GM23338 (cell line): ENCODE data around the gene PROZ. TPM values are rescaled to one million over a fixed set of nuclear protein-coding genes. Genes with fewer than 3 reads are reported as not detected.

ENCODE experiments used
- CREB1 ChIP-seq: fragments of 250-450 bp; sonication (Bioruptor Pico); IDR thresholded peaks from 2 replicates; pipeline ENCODE4 v1.5.0; 2020; ENCODE audit warnings: low read depth, mild to moderate bottlenecking, moderate library complexity
- NANOG ChIP-seq: IDR thresholded peaks from 2 replicates; pipeline ENCODE4 v1.6.1; 2016; ENCODE audit warnings: antibody characterized with exemption, borderline replicate concordance
- STAT1 ChIP-seq: IDR thresholded peaks from one replicate; pipeline ENCODE4 v1.6.1; 2016; ENCODE audit warnings: antibody characterized with exemption; ENCODE audit not compliant: unreplicated experiment
- ZNF114 ChIP-seq: fragments of 250-450 bp; sonication (Bioruptor Pico); IDR thresholded peaks from 2 replicates; pipeline ENCODE4 v1.5.0; 2020; ENCODE audit warnings: mild to moderate bottlenecking, moderate library complexity
- polyA plus RNA-seq: library from polyadenylated mRNA; unstranded; fragments of >200 nt; fragmentation: Nextera tagmentation; extraction: Ambion mirVana; gene quantifications from 2 replicates; pipeline ENCODE4 v1.2.1, GENCODE V29; 2016
- total RNA-seq: library from RNA; depleted of rRNA; stranded (reverse); fragments of >200 nt; shearing (Covaris generic); gene quantifications from 2 replicates; pipeline ENCODE4 v1.2.3, GENCODE V29; 2014
- TF ChIP-seq, protein P1 (sequence below): fragments of 250-450 bp; sonication (Bioruptor Pico); IDR thresholded peaks from 2 replicates; pipeline ENCODE4 v1.5.0; 2020; ENCODE audit warnings: mild to moderate bottlenecking, moderate library complexity
- TF ChIP-seq, protein P2 (sequence below): IDR thresholded peaks from one replicate; pipeline ENCODE4 v1.6.1; 2018; ENCODE audit warnings: antibody characterized with exemption; ENCODE audit not compliant: unreplicated experiment
- TF ChIP-seq, protein P3 (sequence below), 2 experiments: fragments of 200-600 bp in 1 of 2; sonication (generic) in 1 of 2; conservative IDR thresholded peaks; 2 replicates each; pipeline versions ENCODE4 v1.5.1 to v1.6.1; 2016 to 2017; ENCODE audit warnings: antibody characterized with exemption in 2 of 2, low read depth in 2 of 2, mild to moderate bottlenecking in 2 of 2, moderate library complexity in 1 of 2

The PROZ gene
- total and polyA plus RNA-seq, 2 experiments from 2014 or later: 0.53 TPM; not detected in 1

DNA sequence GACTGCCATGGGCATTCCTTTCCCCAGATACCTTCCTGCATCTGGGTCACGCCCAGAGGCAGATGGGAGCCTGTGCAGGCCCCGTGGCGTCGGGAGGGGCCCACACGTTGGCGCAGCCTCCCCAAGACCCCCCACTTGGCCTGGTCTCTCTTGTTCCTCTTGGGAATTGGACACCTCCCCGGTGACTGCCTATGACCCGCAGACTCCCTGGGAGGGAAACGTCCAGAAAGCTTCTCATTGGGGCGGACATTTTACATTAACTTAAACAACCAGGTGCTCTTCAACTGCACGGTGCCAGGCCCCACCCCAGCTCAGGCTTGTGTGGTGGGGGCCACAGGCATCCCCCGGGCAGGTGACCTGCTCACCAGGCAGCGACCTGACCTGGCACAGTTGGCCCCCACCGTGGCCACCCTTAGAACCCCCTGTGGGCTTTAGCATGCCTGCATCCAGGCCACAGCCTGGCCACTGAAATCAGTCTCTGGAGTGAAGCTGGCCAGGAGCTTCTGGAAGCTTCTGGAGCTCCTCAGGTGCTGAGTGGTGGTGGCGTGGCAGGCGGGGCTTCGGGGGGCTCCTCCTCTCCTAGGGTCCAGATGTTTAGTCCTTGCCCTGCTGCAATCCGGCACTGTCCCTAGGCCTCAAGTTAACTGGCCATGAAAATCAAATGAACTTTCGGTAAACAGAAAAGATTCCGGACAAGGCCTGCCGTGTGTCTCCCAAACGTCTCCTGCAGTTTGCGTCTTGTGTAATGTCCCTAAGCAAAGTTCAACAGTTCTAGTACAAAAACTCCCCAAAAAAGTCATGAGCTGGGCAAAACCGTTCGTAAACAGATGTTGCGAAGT is 8.5 kb upstream of the PROZ start (continued):
- TF ChIP-seq, protein P1, sequence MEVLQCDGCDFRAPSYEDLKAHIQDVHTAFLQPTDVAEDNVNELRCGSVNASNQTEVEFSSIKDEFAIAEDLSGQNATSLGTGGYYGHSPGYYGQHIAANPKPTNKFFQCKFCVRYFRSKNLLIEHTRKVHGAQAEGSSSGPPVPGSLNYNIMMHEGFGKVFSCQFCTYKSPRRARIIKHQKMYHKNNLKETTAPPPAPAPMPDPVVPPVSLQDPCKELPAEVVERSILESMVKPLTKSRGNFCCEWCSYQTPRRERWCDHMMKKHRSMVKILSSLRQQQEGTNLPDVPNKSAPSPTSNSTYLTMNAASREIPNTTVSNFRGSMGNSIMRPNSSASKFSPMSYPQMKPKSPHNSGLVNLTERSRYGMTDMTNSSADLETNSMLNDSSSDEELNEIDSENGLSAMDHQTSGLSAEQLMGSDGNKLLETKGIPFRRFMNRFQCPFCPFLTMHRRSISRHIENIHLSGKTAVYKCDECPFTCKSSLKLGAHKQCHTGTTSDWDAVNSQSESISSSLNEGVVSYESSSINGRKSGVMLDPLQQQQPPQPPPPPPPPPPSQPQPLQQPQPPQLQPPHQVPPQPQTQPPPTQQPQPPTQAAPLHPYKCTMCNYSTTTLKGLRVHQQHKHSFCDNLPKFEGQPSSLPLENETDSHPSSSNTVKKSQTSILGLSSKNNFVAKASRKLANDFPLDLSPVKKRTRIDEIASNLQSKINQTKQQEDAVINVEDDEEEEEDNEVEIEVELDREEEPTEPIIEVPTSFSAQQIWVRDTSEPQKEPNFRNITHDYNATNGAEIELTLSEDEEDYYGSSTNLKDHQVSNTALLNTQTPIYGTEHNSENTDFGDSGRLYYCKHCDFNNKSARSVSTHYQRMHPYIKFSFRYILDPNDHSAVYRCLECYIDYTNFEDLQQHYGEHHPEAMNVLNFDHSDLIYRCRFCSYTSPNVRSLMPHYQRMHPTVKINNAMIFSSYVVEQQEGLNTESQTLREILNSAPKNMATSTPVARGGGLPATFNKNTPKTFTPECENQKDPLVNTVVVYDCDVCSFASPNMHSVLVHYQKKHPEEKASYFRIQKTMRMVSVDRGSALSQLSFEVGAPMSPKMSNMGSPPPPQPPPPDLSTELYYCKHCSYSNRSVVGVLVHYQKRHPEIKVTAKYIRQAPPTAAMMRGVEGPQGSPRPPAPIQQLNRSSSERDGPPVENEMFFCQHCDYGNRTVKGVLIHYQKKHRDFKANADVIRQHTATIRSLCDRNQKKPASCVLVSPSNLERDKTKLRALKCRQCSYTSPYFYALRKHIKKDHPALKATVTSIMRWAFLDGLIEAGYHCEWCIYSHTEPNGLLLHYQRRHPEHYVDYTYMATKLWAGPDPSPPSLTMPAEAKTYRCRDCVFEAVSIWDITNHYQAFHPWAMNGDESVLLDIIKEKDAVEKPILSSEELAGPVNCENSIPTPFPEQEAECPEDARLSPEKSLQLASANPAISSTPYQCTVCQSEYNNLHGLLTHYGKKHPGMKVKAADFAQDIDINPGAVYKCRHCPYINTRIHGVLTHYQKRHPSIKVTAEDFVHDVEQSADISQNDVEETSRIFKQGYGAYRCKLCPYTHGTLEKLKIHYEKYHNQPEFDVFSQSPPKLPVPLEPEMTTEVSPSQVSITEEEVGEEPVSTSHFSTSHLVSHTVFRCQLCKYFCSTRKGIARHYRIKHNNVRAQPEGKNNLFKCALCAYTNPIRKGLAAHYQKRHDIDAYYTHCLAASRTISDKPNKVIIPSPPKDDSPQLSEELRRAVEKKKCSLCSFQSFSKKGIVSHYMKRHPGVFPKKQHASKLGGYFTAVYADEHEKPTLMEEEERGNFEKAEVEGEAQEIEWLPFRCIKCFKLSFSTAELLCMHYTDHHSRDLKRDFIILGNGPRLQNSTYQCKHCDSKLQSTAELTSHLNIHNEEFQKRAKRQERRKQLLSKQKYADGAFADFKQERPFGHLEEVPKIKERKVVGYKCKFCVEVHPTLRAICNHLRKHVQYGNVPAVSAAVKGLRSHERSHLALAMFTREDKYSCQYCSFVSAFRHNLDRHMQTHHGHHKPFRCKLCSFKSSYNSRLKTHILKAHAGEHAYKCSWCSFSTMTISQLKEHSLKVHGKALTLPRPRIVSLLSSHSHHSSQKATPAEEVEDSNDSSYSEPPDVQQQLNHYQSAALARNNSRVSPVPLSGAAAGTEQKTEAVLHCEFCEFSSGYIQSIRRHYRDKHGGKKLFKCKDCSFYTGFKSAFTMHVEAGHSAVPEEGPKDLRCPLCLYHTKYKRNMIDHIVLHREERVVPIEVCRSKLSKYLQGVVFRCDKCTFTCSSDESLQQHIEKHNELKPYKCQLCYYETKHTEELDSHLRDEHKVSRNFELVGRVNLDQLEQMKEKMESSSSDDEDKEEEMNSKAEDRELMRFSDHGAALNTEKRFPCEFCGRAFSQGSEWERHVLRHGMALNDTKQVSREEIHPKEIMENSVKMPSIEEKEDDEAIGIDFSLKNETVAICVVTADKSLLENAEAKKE (CRISPR knock-in tag): no peak
- TF ChIP-seq, protein P2, sequence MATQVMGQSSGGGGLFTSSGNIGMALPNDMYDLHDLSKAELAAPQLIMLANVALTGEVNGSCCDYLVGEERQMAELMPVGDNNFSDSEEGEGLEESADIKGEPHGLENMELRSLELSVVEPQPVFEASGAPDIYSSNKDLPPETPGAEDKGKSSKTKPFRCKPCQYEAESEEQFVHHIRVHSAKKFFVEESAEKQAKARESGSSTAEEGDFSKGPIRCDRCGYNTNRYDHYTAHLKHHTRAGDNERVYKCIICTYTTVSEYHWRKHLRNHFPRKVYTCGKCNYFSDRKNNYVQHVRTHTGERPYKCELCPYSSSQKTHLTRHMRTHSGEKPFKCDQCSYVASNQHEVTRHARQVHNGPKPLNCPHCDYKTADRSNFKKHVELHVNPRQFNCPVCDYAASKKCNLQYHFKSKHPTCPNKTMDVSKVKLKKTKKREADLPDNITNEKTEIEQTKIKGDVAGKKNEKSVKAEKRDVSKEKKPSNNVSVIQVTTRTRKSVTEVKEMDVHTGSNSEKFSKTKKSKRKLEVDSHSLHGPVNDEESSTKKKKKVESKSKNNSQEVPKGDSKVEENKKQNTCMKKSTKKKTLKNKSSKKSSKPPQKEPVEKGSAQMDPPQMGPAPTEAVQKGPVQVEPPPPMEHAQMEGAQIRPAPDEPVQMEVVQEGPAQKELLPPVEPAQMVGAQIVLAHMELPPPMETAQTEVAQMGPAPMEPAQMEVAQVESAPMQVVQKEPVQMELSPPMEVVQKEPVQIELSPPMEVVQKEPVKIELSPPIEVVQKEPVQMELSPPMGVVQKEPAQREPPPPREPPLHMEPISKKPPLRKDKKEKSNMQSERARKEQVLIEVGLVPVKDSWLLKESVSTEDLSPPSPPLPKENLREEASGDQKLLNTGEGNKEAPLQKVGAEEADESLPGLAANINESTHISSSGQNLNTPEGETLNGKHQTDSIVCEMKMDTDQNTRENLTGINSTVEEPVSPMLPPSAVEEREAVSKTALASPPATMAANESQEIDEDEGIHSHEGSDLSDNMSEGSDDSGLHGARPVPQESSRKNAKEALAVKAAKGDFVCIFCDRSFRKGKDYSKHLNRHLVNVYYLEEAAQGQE: no peak
- TF ChIP-seq ZNF114 (CRISPR knock-in tag): no peak
- TF ChIP-seq NANOG: no peak
- TF ChIP-seq STAT1: no peak
- no peak for TF ChIP-seq CREB1 (CRISPR knock-in tag)
- TF ChIP-seq, protein P3, sequence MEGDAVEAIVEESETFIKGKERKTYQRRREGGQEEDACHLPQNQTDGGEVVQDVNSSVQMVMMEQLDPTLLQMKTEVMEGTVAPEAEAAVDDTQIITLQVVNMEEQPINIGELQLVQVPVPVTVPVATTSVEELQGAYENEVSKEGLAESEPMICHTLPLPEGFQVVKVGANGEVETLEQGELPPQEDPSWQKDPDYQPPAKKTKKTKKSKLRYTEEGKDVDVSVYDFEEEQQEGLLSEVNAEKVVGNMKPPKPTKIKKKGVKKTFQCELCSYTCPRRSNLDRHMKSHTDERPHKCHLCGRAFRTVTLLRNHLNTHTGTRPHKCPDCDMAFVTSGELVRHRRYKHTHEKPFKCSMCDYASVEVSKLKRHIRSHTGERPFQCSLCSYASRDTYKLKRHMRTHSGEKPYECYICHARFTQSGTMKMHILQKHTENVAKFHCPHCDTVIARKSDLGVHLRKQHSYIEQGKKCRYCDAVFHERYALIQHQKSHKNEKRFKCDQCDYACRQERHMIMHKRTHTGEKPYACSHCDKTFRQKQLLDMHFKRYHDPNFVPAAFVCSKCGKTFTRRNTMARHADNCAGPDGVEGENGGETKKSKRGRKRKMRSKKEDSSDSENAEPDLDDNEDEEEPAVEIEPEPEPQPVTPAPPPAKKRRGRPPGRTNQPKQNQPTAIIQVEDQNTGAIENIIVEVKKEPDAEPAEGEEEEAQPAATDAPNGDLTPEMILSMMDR (conservative IDR thresholded peaks at IDR 0.05; ENCODE audit: low read depth in 2 of 2): no peak
